Measurements from ENCODE around the gene XYLT1.

DNA sequence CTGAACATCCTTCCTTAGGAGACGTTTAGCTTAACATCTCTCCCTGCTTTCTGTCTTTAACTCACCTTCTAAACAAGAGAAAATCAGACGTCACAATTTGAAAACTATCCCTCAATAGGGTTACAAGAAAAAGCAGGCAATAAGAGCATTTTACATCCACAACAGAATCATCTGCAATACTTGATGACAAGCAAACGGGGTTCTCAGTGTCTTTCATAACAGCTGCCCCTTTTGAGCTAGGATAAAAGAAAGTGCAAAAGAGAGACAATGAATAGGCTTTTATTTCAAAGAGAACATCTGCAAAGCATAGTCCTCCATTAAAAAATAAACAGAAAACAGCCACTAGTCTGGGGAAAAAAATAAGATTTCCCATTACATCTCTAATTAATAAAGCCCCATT lies 13.2 kb downstream of the XYLT1 start:
- TF ChIP-seq, protein P1, sequence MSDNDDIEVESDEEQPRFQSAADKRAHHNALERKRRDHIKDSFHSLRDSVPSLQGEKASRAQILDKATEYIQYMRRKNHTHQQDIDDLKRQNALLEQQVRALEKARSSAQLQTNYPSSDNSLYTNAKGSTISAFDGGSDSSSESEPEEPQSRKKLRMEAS (IDR thresholded peaks at IDR 0.05; ENCODE audit: low read depth), result no peak
- TF ChIP-seq, protein P2, sequence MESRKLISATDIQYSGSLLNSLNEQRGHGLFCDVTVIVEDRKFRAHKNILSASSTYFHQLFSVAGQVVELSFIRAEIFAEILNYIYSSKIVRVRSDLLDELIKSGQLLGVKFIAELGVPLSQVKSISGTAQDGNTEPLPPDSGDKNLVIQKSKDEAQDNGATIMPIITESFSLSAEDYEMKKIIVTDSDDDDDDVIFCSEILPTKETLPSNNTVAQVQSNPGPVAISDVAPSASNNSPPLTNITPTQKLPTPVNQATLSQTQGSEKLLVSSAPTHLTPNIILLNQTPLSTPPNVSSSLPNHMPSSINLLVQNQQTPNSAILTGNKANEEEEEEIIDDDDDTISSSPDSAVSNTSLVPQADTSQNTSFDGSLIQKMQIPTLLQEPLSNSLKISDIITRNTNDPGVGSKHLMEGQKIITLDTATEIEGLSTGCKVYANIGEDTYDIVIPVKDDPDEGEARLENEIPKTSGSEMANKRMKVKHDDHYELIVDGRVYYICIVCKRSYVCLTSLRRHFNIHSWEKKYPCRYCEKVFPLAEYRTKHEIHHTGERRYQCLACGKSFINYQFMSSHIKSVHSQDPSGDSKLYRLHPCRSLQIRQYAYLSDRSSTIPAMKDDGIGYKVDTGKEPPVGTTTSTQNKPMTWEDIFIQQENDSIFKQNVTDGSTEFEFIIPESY (IDR thresholded peaks at IDR 0.05; ENCODE audit: borderline replicate concordance, low read depth), result no peak

Measured in SK-N-SH (cell line).